ENCODE data around the gene CD44.

GRCh38 chr11:35153280-35153679, 14.3 kb downstream of the CD44 start:
- no peak for TF ChIP-seq MAX (IDR thresholded peaks at IDR 0.05; ENCODE audit: low read depth, low read length)
- no peak for TF ChIP-seq CEBPB (IDR thresholded peaks at IDR 0.05; ENCODE audit: borderline replicate concordance in 1 of 2, low read depth in 2 of 2, low read length in 2 of 2)
- TF ChIP-seq YY1 (IDR thresholded peaks at IDR 0.05; ENCODE audit: low read depth, low read length) = no peak
- TF ChIP-seq RUNX3 (IDR thresholded peaks at IDR 0.05; ENCODE audit: low read length) = no peak
- no peak for TF ChIP-seq EP300 (IDR thresholded peaks at IDR 0.05; ENCODE audit: borderline replicate concordance in 1 of 2, control insufficient read depth in 1 of 2, low read depth in 2 of 2, low read length in 2 of 2)

Data from GM12878 (cell line).